SK-N-SH (cell line): ENCODE measurements around the gene RBM14. TPM values are rescaled to one million over a fixed set of nuclear protein-coding genes. Genes with fewer than 3 reads are reported as not detected.
"Not testable (repeated sequence)": the region's sequence is repeated elsewhere in the genome, so short reads cannot be mapped to it uniquely, and the experiment has no call there.

ENCODE experiments used
- CTCF ChIA-PET: fragments of 300-600, 350-600 bp; formaldehyde crosslinking; extraction: SDS; loops from one replicate; lab custom pipeline; 2021; lab: Yijun Ruan, JAX
- POLR2A ChIA-PET: fragments of 350-600 bp; sonication (Branson Sonifier 250); formaldehyde crosslinking; extraction: SDS; loops from one replicate; lab custom pipeline; 2020; ENCODE audit warnings: antibody characterized with exemption, inconsistent platforms; lab: Yijun Ruan, JAX
- DNase-seq: peaks from one replicate; pipeline ENCODE4 v3.0.0; 2012
- H2AFZ ChIP-seq: fragments of 200-600 bp; sonication (generic); 2 replicates; pipeline ENCODE4 v1.8.1; 2016; ENCODE audit warnings: antibody characterized with exemption, mild to moderate bottlenecking, low read depth
- H3F3A ChIP-seq: fragments of 200-600 bp; sonication (generic); replicated peaks from 2 replicates; pipeline ENCODE3; 2016; ENCODE audit warnings: antibody characterized with exemption, mild to moderate bottlenecking; ENCODE audit not compliant: insufficient read depth
- H3K27ac ChIP-seq, 2 experiments: fragments of 200-500 bp in 1 of 2; fragments of 200-600 bp in 1 of 2; sonication (Bioruptor generic) in 1 of 2; sonication (generic), shearing (Covaris generic) in 1 of 2; 2 replicates each; pipeline versions ENCODE4 v1.5.1 to v1.6.1; 2014 to 2016; ENCODE audit warnings: low read depth in 2 of 2, inconsistent platforms in 1 of 2, low read length in 1 of 2, mild to moderate bottlenecking in 1 of 2, mixed read lengths in 1 of 2
- H3K27me3 ChIP-seq: fragments of 200-600 bp; sonication (generic), shearing (Covaris generic); 2 replicates; pipeline ENCODE4 v1.6.1; 2016; ENCODE audit warnings: mixed run types; ENCODE audit not compliant: insufficient read depth
- H3K36me3 ChIP-seq, 2 experiments: fragments of 200-500 bp in 1 of 2; fragments of 200-600 bp in 1 of 2; sonication (Bioruptor generic) in 1 of 2; sonication (generic) in 1 of 2; replicated peaks in 1 of 2; 2 replicates each; pipeline versions ENCODE3 to v1.5.1; 2014 to 2016; ENCODE audit warnings: low read length in 1 of 2, mild to moderate bottlenecking in 1 of 2; ENCODE audit not compliant: insufficient read depth in 2 of 2, control insufficient read depth in 1 of 2
- H3K4me1 ChIP-seq, 2 experiments: fragments of 200-500 bp in 1 of 2; fragments of 200-600 bp in 1 of 2; sonication (Bioruptor generic) in 1 of 2; sonication (generic), shearing (Covaris generic) in 1 of 2; 2 replicates each; pipeline versions ENCODE4 v1.5.1 to v1.6.1; 2014 to 2016; ENCODE audit warnings: low read depth in 1 of 2, low read length in 1 of 2, mixed run types in 1 of 2; ENCODE audit not compliant: insufficient read depth in 2 of 2, control insufficient read depth in 1 of 2
- H3K4me2 ChIP-seq: fragments of 200-600 bp; sonication (generic), shearing (Covaris generic); 2 replicates; pipeline ENCODE4 v1.6.1; 2017; ENCODE audit warnings: mixed run types
- H3K4me3 ChIP-seq, 2 experiments: fragments of 200-500 bp in 1 of 2; fragments of 200-600 bp in 1 of 2; sonication (Bioruptor generic) in 1 of 2; sonication (generic), shearing (Covaris generic) in 1 of 2; 2 replicates each; pipeline versions ENCODE4 v1.5.1 to v1.8.1; 2014 to 2016; ENCODE audit warnings: low read depth in 2 of 2, inconsistent platforms in 1 of 2, low read length in 1 of 2, mild to moderate bottlenecking in 1 of 2, mixed read lengths in 1 of 2, moderate library complexity in 1 of 2
- H3K79me2 ChIP-seq: fragments of 200-600 bp; sonication (generic); 2 replicates; pipeline ENCODE4 v1.8.1; 2017; ENCODE audit warnings: mild to moderate bottlenecking; ENCODE audit not compliant: insufficient read depth
- H3K9ac ChIP-seq: fragments of 200-600 bp; sonication (generic); 2 replicates; pipeline ENCODE4 v1.6.1; 2017; ENCODE audit warnings: mixed run types
- H3K9me2 ChIP-seq: fragments of 200-600 bp; sonication (generic); 2 replicates; pipeline ENCODE4 v1.6.1; 2017; ENCODE audit warnings: mixed run types
- H3K9me3 ChIP-seq: fragments of 200-600 bp; sonication (generic); 2 replicates; pipeline ENCODE4 v1.6.1; 2017; ENCODE audit warnings: mixed run types, mild to moderate bottlenecking, moderate library complexity
- H4K20me1 ChIP-seq: fragments of 200-600 bp; sonication (generic); 2 replicates; pipeline ENCODE4 v1.6.1; 2017; ENCODE audit warnings: mild to moderate bottlenecking, mixed run types; ENCODE audit not compliant: insufficient read depth
- CHD2 ChIP-seq: fragments of 150-350 bp; IDR thresholded peaks from 2 replicates; pipeline ENCODE4 v1.6.1; 2018; ENCODE audit warnings: low read length; ENCODE audit not compliant: partially characterized antibody
- ELF1 ChIP-seq: IDR thresholded peaks from 2 replicates; pipeline ENCODE4 v1.4.0; 2012
- EP300 ChIP-seq, 2 experiments: IDR thresholded peaks; 2 replicates each; pipeline versions ENCODE4 v1.4.0 to v1.6.1; 2012; ENCODE audit warnings: borderline replicate concordance in 1 of 2, low read depth in 1 of 2, low read length in 1 of 2
- FOXJ3 ChIP-seq: sonication (generic); formaldehyde crosslinking; IDR thresholded peaks from 2 replicates; pipeline ENCODE4 v1.5.1; 2020; ENCODE audit warnings: mild to moderate bottlenecking, missing genetic modification reagents
- IRF3 ChIP-seq: fragments of 150-350 bp; IDR thresholded peaks from 2 replicates; pipeline ENCODE4 v1.6.1; 2016; ENCODE audit warnings: mild to moderate bottlenecking, low read depth, low read length
- JUND ChIP-seq: IDR thresholded peaks from 2 replicates; pipeline ENCODE4 v1.4.0; 2012
- NRF1 ChIP-seq: IDR thresholded peaks from 2 replicates; pipeline ENCODE4 v1.6.1; 2012; ENCODE audit warnings: low read depth, mild to moderate bottlenecking, low read length
- RAD21 ChIP-seq: IDR thresholded peaks from 2 replicates; pipeline ENCODE4 v1.6.1; 2012; ENCODE audit warnings: mild to moderate bottlenecking, low read length
- RCOR1 ChIP-seq: fragments of 150-350 bp; IDR thresholded peaks from 2 replicates; pipeline ENCODE4 v1.6.1; 2017; ENCODE audit warnings: antibody characterized with exemption, low read length
- REST ChIP-seq: IDR thresholded peaks from 2 replicates; pipeline ENCODE4 v1.6.1; 2012; ENCODE audit warnings: mild to moderate bottlenecking, low read depth, low read length, moderate library complexity
- RFX5 ChIP-seq: IDR thresholded peaks from 2 replicates; pipeline ENCODE4 v1.6.1; 2012; ENCODE audit warnings: mild to moderate bottlenecking, improper control_type of control experiment, low read length
- SIN3A ChIP-seq: IDR thresholded peaks from 2 replicates; pipeline ENCODE4 v1.6.1; 2012; ENCODE audit warnings: low read depth, mild to moderate bottlenecking, low read length, moderate library complexity, borderline replicate concordance
- SMC3 ChIP-seq: IDR thresholded peaks from 2 replicates; pipeline ENCODE4 v1.6.1; 2012; ENCODE audit warnings: low read depth, low read length, improper control_type of control experiment
- TAF1 ChIP-seq: IDR thresholded peaks from 2 replicates; pipeline ENCODE4 v1.6.1; 2012; ENCODE audit warnings: low read depth, mild to moderate bottlenecking, low read length, moderate library complexity, borderline replicate concordance
- TCF12 ChIP-seq: IDR thresholded peaks from 2 replicates; pipeline ENCODE4 v1.4.0; 2012
- WGBS: methylation state at CpG from one replicate; pipeline ENCODE4 v1.1.6; 2017; ENCODE audit warnings: low lambda C conversion rate; 5-methylcytosine and 5-hydroxymethylcytosine counted together
- polyA plus RNA-seq, 3 experiments: library from polyadenylated mRNA; depleted of rRNA; stranded (reverse); fragments of >200 nt; gene quantifications; 2 replicates each; pipeline ENCODE4 v1.2.3, GENCODE V29; 2012

Gene RBM14
- polyA plus RNA-seq, 1 of the 3 experiments (the other 2 are of a cell fraction), result 19.8 TPM

- H3K27ac ChIP-seq, result no peak overlapping the region
- no peaks in the 10 kb centered on the region for H3F3A ChIP-seq
- no peaks in the 10 kb centered on the region for H3K9me3 ChIP-seq
- H4K20me1 ChIP-seq, result no peaks in the 10 kb centered on the region
- H3K9me2 ChIP-seq, result no peaks in the 10 kb centered on the region
- 92% methylated on average over 5 of the region's 5 CpGs for WGBS
- no peak overlapping the region for H3K9ac ChIP-seq
- no peaks in the 10 kb centered on the region for H3K36me3 ChIP-seq
- no peak overlapping the region for H3K4me3 ChIP-seq
- POLR2A ChIA-PET, result interaction anchor here (4.3 kb wide), 1 partner anchor 97 kb away, joined by 21 read pairs; the partner anchor contains the start of gene RBM4B
- DNase-seq, result no peak
- no peak overlapping the region for H2AFZ ChIP-seq
- peaks cover 0 to 2% of the 10 kb centered on the region in 2 experiments; a peak in 1 of 4 replicates for H3K4me1 ChIP-seq
- TF ChIP-seq RCOR1 (no peak), TAF1 (no peak), EP300 (IDR thresholded peaks at IDR 0.05; ENCODE audit: borderline replicate concordance in 1 of 2, low read depth in 1 of 2, low read length in 1 of 2) (no peak), RAD21 (no peak), TCF12 (no peak), IRF3 (no peak), RFX5 (no peak), REST (no peak), ELF1 (no peak), NRF1 (no peak), CHD2 (no peak)
- TF ChIP-seq, all 33 proteins: peak for 0
- Histone ChIP-seq H3K79me2 (no peaks in the 10 kb centered on the region), H3K4me2 (no peak overlapping the region), H3K27me3 (no peaks in the 10 kb centered on the region; the same call in 1 of the 2 replicates)
- CTCF ChIA-PET, result interaction anchor here (1.3 to 5.1 kb wide), 6 partner anchors 9 to 254 kb away, joined by 3 to 30 read pairs (median 6); partner anchors contain the start of genes CCDC87, CCS and RBM4B
These were observed 35.6 kb upstream of the RBM14 start for GRCh38 chr11:66580803-66581202.

- TF ChIP-seq CHD2 (no peak), SIN3A (no peak), ELF1 (no peak), RAD21 (no peak), FOXJ3 (CRISPR knock-in tag) (no peak), TCF12 (no peak), JUND (no peak), SMC3 (no peak), RFX5 (no peak)
- TF ChIP-seq, all 33 proteins: peak for 0
- H3K79me2 ChIP-seq, result no peaks in the 10 kb centered on the region
- H3K27ac ChIP-seq, result no peak overlapping the region
- CTCF ChIA-PET, result interaction anchor here (1.2 to 5.1 kb wide), 7 partner anchors 8 to 253 kb away, joined by 3 to 30 read pairs (median 4); partner anchors contain the start of genes CCDC87, CCS and RBM4B
- H3K4me2 ChIP-seq, result no peak overlapping the region
- no peaks in the 10 kb centered on the region for H3K27me3 ChIP-seq
- DNase-seq, result no peak
- H3F3A ChIP-seq, result no peaks in the 10 kb centered on the region
- H3K4me1 ChIP-seq, result peaks cover 0 to 2% of the 10 kb centered on the region in 2 experiments; a peak in 1 of 4 replicates
- no peak overlapping the region for H2AFZ ChIP-seq
- no peak overlapping the region for H3K4me3 ChIP-seq
- 75% methylated on average over 3 of the region's 3 CpGs for WGBS
- POLR2A ChIA-PET, result interaction anchor here (4.3 kb wide), 1 partner anchor 97 kb away, joined by 21 read pairs; the partner anchor contains the start of gene RBM4B
- no peaks in the 10 kb centered on the region for H3K36me3 ChIP-seq
- H4K20me1 ChIP-seq, result no peaks in the 10 kb centered on the region
- H3K9me2 ChIP-seq, result no peaks in the 10 kb centered on the region
- no peaks in the 10 kb centered on the region for H3K9me3 ChIP-seq
- no peak overlapping the region for H3K9ac ChIP-seq
These were observed 35.2 kb upstream of the RBM14 start for GRCh38 chr11:66581261-66581660.

- H3F3A ChIP-seq, H3K79me2 ChIP-seq, H3K4me3 ChIP-seq, H2AFZ ChIP-seq, H4K20me1 ChIP-seq, H3K27ac ChIP-seq, DNase-seq, H3K4me2 ChIP-seq, H3K36me3 ChIP-seq, H3K27me3 ChIP-seq, H3K9me3 ChIP-seq, H3K9me2 ChIP-seq, H3K9ac ChIP-seq, H3K4me1 ChIP-seq, POLR2A ChIA-PET: not testable (repeated sequence)
- CTCF ChIA-PET, result interaction anchor here (5.1 kb wide), 1 partner anchor 95 kb away, joined by 30 read pairs; the partner anchor contains the start of gene RBM4B
- WGBS, result 50% methylated on average over 3 of the region's 3 CpGs
These were observed 33.8 kb upstream of the RBM14 start for GRCh38 chr11:66582565-66583147.
